Activated naive CD4-positive, alpha-beta T cell treated with anti-CD3 and anti-CD28 coated beads, Interleukin-2, amount 50 U/mL, for 16 hours (primary cell): ENCODE measurements around the gene SLIT1.

Experiments
- DNase-seq: peaks from one replicate; pipeline ENCODE4 v3.0.0-alpha.2; 2020

The SLIT1 gene

GRCh38 chr10:97200616-97201015 is 14.9 kb upstream of the SLIT1 start:
- DNase-seq, result no peak

GRCh38 chr10:97199152-97199551 is 13.4 kb upstream of the SLIT1 start:
- DNase-seq, result no peak

- DNase-seq, result no peak
Measured at GRCh38 chr10:97197030-97197500, 11.3 kb upstream of the SLIT1 start.

GRCh38 chr10:97196223-97197029 is 10.7 kb upstream of the SLIT1 start:
- peak; percentile 68 for DNase-seq

- DNase-seq, result no peak
Measured at GRCh38 chr10:97195706-97196222, 10.0 kb upstream of the SLIT1 start.

- no peak for DNase-seq
Measured at GRCh38 chr10:97192952-97193435, 7.2 kb upstream of the SLIT1 start.

GRCh38 chr10:97190450-97190849 is 4.7 kb upstream of the SLIT1 start:
- no peak for DNase-seq

- DNase-seq, result no peak
Measured at GRCh38 chr10:97188261-97188711, 2.5 kb upstream of the SLIT1 start.

- DNase-seq, result no peak
Measured at GRCh38 chr10:97186911-97187310, 1.2 kb upstream of the SLIT1 start.

GRCh38 chr10:97184971-97185325 is 811 bp downstream of the SLIT1 start:
- DNase-seq, result no peak

- DNase-seq, result no peak
Measured at GRCh38 chr10:97183314-97183713, 2.4 kb downstream of the SLIT1 start.

GRCh38 chr10:97182288-97182990 is 3.3 kb downstream of the SLIT1 start:
- DNase-seq, result no peak

- no peak for DNase-seq
Measured at GRCh38 chr10:97180986-97181385, 4.8 kb downstream of the SLIT1 start.

GRCh38 chr10:97180363-97180755 is 5.4 kb downstream of the SLIT1 start:
- no peak for DNase-seq

GRCh38 chr10:97179731-97180362 is 5.9 kb downstream of the SLIT1 start:
- no peak for DNase-seq

GRCh38 chr10:97179311-97179710 is 6.4 kb downstream of the SLIT1 start:
- no peak for DNase-seq

GRCh38 chr10:97178074-97178473 is 7.7 kb downstream of the SLIT1 start:
- DNase-seq, result no peak

GRCh38 chr10:97176226-97176625 is 9.5 kb downstream of the SLIT1 start:
- DNase-seq, result no peak

- no peak for DNase-seq
Measured at GRCh38 chr10:97175586-97175985, 10.2 kb downstream of the SLIT1 start.

- DNase-seq, result no peak
Measured at GRCh38 chr10:97174941-97175340, 10.8 kb downstream of the SLIT1 start.

- DNase-seq, result no peak
Measured at GRCh38 chr10:97174276-97174775, 11.4 kb downstream of the SLIT1 start.

- no peak for DNase-seq
Measured at GRCh38 chr10:97173036-97173435, 12.7 kb downstream of the SLIT1 start.

GRCh38 chr10:97171001-97171400 is 14.8 kb downstream of the SLIT1 start:
- no peak for DNase-seq
